ENCODE measurements around the gene SH3RF2.

- TF ChIP-seq CTCF (IDR thresholded peaks at IDR 0.05; ENCODE audit: low read length) (no peak), EZH2 (optimal IDR thresholded peaks at IDR 0.05; ENCODE audit: low read depth, low read length) (no peak), EZH2phosphoT487 (IDR thresholded peaks at IDR 0.05; ENCODE audit: low read length) (no peak)
Measured at GRCh38 chr5:145968970-145969713, 32.8 kb downstream of the SH3RF2 start.
